Ureter (tissue), 1 donor: ENCODE measurements around the gene CUTA. TPM values are rescaled to one million over a fixed set of nuclear protein-coding genes. Genes with fewer than 3 reads are reported as not detected.
"Not testable (repeated sequence)": the region's sequence is repeated elsewhere in the genome, so short reads cannot be mapped to it uniquely, and the experiment has no call there.

ENCODE experiments used
- DNase-seq: peaks from one replicate; pipeline ENCODE4 v3.0.0-alpha.2; 2020; ENCODE audit warnings: low spot score
- total RNA-seq: library from RNA; stranded (reverse); gene quantifications from one replicate; pipeline ENCODE4 v1.2.4, GENCODE V29; 2023
- donor health status: DM: yes; HTN: yes; CAD: no.

The CUTA gene
- total RNA-seq, 1 donor from 2014 or later = 157 TPM

DNA sequence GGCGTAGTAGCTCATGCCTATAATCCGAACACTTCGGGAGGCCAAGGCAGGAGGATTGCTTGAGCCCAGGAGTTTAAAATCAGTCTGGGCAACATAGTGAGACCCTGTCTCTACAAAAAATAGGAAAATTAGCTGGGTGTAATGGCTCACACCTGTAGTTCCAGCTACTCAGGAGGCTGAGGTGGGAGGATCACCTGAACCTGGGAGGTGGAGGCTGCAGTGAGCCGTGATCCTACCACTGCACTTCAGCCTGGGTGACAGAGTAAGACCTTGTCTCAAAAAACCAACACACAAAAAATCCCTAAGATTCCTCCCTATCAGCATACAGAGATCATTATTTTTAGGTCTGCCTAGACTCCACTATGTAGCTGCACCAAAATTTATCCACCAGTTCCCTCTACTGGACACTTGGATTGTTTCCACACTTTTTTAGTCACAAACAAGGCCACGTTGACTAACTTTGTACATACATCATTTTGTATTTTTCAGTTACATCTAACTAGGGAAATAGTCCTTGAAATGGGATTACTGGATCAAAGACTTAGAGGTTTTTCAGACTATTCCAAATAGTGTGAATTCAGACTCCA, 10.7 kb downstream of the CUTA start:
- DNase-seq = no peak

GRCh38 chr6:33406126-33406525, 11.8 kb downstream of the CUTA start:
- DNase-seq = no peak

GRCh38 chr6:33405386-33405940, 12.4 kb downstream of the CUTA start:
- no peak for DNase-seq

DNA sequence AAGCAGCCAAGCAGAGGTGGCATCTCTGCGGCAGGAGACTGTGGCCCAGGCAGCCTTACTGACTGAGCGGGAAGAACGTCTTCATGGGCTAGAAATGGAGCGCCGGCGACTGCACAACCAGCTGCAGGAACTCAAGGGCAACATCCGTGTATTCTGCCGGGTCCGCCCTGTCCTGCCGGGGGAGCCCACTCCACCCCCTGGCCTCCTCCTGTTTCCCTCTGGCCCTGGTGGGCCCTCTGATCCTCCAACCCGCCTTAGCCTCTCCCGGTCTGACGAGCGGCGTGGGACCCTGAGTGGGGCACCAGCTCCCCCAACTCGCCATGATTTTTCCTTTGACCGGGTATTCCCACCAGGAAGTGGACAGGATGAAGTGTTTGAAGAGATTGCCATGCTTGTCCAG, 13.0 kb downstream of the CUTA start:
- no peak for DNase-seq

DNA sequence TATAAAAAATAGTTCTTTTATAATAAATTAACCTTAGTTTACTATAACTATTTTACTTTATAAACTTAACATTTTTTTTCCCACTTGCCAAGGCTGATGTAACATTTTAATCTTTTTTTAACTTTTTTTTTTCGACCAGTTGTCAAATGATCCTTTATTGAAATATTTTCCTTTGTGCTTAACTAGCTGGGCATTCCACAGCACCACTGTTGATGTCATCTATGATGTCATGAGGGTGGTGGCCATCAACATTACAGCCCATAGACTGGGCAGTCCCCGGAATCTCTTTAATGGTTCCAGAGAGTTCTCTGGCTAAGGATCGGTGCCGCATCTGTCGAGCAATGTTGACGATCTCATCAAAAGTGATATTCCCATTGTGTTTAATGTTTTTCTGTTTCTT, 18.0 kb downstream of the CUTA start:
- not testable (repeated sequence) for DNase-seq

GRCh38 chr6:33398601-33399000, 19.3 kb downstream of the CUTA start:
- DNase-seq = not testable (repeated sequence)

DNA sequence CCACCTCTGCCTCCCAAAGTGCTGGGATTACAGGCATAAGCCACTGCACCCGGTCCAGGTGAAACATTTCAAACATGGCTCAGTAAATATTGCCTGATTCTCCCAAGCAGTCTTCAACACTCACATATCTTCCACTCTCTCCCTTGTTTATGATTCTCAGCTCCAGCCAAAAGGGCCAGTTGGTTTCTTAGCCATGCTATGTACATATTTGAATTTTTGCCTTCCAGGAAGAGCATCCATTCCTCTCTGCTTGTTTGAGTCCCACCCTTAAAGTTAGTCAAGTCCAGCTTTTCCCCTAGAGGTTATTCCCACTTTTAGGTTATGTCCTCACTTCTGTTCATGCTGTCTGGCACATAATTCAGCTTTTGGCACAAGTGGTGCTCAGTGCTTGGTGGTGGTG, 20.4 kb downstream of the CUTA start:
- no peak for DNase-seq

- no peak for DNase-seq
These were observed 24.9 kb downstream of the CUTA start for GRCh38 chr6:33392979-33393378.

DNA sequence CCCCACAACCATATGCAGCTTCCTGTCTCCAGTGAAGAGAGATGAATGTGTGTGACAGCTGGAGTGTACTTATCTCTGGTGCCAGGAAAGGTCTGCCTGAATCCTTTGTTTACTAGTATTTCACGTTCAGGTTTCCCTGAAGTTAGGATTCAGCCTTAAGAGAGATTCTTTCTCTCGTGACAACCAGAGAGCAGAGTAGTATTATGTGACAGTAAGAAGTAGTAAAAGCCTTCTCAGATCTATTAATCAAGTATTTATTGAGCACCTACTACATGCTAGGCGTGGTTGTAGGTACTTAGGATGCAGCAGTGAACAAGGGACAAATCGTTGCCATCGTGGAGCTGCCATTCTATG, 25.3 kb downstream of the CUTA start:
- no peak for DNase-seq

DNA sequence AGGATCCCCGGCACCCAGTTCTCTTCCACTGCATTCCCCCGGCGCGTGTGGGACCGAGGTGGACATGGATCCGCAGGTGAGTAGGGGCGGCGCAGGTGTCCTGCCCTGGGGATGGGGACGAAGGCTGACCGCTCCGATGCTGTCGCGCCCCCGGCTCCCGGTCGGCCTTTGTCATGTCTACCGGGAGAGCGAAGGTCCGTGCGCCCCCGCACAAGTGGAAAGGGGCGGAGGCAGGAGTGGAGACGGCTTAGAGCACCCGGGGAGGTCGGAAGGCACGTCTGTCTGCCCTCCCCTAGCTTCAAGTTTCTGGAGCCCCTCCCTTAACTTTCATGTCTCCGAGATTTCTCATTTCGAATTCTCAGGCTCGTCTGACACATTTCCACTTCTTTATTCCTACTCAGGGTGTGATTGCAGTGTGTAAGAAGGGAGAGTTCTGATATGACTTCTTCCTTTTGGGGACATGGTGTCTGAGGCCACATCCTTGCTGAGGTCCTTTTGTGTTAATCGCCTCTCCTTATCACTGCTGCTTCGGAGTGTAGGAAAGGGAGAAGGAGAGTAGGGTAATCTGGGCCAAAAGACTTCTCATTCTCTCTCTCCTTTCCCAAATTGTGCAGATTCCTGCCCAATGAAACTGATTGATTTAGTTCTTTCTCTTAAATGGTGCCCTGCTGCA, 25.8 kb downstream of the CUTA start:
- DNase-seq = no peak

DNA sequence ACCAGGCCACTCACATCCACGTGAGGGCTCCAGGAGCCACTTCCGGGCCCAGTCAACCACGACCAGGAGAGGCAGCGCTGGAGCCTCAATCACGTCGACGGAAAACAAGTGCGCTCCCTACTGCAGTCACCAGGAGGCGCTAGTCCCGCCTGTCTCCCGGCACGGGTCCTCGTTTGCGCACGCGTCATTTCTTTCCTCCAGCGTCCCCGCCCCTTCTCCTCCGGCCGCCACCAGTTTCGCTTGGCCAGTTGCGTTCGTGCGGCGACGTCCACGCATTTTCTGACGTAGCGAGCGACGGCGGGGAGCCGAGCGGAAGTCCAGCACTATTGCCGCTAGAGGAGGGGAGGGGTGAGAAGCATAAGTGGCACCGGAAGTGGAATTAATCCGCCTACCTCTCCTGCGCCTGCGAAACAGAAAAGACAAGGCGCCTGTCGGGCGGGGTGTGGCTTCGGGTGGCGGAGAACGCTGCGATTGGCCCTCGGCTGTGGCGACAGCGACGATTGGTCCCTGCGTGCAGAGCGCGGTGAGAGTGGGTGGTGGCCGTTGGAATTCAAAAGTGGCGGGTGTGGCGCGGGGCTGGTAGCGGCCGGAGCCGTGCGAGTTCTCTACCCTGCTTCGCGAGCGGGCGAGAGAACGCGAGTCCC, 26.5 kb downstream of the CUTA start, which contains the start of gene KIFC1:
Gene KIFC1, plus strand, starts transcription at position 546 of the 644 bp plus-strand sequence. CDS start 163 bp downstream, outside the sequence.
- peak; percentile 99 for DNase-seq

DNA sequence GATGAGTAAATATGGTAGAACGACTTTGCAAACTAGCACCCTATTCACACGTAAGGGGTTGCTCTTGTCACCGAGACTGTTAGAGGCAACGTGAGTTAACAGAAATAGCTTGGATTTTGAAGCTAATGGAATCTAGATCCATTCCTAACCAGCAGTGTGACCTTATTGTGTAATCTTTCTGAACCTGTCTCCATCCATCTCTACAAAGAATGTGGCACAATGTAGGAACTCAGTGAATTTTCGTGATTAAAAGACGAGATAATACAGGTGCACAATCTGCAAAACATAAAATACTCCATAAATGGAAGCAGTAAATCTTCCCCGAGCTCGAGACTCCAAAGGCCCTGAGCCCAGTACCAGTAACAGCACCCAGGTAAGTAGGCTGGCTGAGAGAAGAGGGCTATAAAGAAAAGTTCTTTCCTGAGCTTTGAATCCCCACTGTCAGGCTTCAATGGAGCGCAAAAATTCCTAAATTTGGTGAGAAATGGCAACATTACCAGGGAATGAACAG, 27.1 kb downstream of the CUTA start:
- no peak for DNase-seq

- no peak for DNase-seq
These were observed 27.7 kb downstream of the CUTA start for GRCh38 chr6:33390173-33390572.

GRCh38 chr6:33384581-33385020, 33.3 kb downstream of the CUTA start:
- no peak for DNase-seq

DNA sequence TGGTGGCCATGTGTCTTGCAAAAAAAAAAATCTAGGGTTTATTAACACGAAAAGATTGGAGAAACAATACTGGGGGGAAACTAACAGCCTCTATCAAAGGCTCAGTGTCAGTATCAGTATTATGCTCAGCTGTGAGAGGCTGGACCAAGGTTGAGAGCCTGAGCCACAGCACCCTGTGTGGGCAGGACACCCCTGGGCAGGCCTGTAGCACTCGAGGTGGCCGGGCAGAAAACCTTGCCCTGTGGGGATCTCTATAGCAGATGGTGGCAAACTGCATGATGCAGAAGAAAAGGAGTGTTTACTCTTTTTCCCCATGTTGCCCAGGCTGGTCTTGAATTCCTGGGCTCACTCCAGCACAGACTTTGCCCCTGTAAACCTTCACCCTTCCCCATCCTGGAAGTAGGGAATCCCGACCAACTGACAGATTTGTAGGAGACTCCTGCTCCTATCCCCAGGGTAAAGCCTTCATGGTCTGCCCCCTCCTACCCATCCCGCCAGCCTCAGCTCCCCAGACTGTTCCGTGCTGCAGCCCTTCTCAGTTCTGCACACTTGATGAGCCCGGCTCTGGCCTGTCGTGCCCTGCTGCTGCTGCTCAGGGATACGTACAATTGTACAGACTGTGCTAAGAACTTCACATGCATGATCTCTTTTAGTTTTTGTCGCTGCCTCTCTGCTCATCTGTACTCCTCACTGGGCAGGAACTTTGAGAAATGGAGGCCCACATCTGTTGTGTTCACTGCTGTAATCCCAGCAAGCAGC, 34.3 kb downstream of the CUTA start:
- no peak for DNase-seq

DNA sequence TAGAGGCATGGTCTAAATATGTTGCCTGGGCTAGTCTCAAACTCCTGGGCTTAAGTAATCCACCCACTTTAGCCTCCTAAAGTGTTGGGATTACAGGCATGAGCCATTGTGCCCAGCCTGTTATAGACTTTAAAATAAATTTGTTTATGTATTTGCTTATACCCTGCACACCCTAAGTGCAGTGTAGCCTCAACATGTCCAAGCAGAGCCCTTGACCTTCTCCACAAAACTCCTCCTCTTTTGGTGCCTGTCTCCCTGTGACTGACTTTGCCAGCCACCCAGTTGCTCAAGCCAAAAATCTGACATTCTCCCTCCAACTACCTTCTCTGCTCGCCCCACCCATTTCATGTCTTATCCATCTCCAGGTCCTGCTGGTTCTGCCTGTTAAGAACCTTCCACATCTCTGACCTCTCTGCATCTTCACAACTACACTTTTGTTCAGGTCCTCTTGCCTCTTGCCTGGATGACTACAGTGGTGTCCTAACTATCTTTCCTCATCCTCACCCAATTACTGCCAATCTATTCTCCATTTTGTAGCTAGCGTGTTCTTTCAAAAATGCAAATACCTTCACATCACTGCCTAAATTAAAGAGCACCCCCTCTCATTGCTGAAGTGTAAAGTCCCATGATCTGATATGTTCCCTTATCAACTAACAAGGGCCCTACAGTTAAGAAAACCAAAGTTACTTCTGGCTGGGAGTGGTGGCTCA, 37.5 kb downstream of the CUTA start:
- no peak for DNase-seq

DNA sequence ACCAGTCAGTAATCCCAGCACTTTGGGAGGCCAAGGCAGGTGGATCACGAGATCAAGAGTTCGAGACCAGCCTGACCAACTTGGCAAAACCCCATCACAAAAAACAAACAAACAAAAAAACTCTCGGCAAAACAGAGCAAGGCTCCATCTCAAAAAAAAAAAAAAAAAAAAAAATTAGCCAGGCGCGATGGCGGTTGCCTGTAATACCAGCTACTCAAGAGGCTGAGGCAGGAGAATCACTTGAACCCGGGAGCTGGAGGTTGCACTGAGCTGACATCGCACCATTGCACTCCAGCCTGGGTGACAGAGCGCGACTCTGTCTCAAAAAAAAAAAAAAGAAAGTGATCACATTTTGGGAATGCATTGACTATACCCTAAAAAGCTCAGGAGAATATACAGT, 38.7 kb downstream of the CUTA start:
- not testable (repeated sequence) for DNase-seq

- no peak for DNase-seq
These were observed 40.7 kb downstream of the CUTA start for GRCh38 chr6:33377171-33377570.

DNA sequence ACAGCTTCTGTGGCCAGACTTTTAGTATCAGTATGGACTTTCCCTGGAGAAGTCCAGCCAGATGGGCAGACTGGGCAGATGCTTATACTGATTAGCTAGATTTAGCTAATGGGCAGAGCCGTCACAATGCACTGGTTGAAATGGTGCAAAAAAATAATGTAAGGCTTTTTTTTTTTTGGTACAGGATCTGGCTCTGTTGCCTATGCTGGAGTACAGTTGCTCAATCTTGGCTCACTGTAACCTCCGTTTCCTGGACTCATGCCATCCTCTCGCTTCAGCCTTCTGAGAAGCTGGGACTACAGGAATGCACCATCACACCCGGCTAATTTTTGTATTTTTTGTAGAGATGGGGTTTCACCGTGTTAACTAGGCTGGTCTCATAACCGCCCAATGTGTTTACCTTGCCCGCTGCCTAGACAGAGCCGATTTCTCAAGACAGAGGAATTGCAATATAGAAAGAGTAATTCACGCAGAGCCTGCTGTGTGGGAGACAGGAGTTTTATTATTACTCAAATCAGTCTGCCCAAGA, 42.7 kb downstream of the CUTA start:
- DNase-seq = peak; percentile 82

DNA sequence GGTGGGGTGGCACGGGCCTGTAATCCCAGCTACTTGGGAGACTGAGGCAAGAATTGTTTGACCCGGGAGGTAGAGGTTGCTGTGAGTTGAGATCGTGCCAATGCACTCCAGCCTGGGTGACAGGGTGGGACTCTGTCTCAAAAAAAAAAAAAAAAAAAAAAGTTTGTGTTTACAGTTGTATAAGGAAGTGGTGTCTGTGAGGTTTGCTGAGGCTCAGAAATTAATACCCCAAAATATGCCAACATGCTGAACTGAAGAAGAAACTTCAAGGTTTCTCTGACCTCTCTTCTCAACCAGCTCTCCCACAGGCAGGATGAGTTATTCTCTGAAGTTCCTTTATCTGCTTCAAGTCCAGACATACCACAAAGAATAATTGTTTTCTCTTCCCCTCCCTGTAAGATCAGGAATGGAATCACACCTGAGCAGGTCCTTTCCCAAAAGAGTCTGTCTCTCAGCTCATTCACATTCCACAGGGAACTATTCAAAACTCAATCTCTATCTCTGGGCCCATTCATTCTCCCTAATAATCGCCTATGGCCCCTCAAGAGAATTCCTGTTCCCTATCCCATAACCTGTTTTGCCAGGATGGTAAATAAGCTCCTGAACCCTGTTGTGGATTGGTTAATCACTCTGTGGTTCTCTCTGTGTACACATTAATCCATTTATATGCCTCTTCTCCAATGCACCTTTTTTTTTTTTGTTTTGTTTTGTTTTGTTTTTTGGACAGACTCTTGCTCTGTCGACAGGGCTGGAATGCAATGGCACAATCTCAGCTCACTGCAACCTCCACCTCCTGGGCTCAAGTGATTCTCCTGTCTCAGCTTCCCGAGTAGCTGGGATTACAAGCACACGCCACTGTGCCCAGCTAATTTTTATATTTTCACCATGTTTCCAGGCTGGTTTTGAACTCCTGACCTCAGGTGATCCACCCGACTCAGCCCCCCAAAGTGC, 43.7 kb downstream of the CUTA start:
- DNase-seq = no peak
